ENCODE results near the gene CLEC16A.
A peak's percentile ranks its signal among the peaks of the same experiment; 100 is the strongest.

The CLEC16A gene

DNA sequence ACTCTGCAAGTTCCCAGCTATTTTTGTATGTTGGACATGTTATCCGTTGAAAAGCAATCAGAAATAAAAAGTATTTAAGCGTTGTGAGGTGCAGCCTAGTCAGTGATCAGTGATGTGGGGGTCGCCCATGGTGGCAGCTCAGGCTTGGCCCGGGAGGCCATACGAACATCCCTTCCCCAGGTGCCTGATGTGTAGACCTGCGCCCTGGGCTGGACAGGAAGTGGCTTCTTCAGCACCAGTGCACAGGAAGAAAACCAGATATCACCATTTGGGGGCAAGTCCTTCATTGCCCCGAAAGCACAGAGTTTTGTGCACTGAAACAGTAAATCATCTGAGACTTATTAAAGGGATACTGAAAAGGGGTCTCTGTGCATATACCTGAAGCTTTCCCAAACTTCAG, 212.8 kb downstream of the CLEC16A start:
- no peak for DNase-seq
- intact Hi-C loops (cut with DNase I; ENCODE audit: low total_unique reads): no loop called here

DNA sequence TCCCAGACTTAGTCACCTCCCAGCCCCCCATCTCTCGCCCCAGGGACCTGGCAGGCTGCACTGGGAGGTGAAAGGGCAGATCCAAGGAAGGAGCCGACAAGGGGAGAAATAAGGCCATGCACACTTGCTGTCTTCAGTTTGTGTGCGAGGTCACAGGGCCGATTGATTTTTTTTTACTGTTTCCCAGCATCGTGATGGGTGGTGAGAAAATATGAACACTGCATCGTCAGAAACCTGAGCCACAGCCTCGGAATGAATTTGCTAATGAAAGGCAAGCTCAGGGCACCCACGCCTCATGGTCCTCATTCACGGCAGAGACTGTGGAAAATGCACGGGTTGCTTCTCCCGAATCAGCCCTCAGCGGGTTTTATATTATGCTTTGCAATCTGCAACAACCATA, 213.7 kb downstream of the CLEC16A start:
- peaks cover 0 to 65% (median 36%) of the 10 kb centered on the region in 4 donors for H3K4me1 ChIP-seq
- no peak overlapping the region for H3K27ac ChIP-seq
- H3K9me3 ChIP-seq: no peaks in the 10 kb centered on the region
- H3K4me3 ChIP-seq: no peak overlapping the region
- no peaks in the 10 kb centered on the region for H3K27me3 ChIP-seq
- TF ChIP-seq, protein P1, sequence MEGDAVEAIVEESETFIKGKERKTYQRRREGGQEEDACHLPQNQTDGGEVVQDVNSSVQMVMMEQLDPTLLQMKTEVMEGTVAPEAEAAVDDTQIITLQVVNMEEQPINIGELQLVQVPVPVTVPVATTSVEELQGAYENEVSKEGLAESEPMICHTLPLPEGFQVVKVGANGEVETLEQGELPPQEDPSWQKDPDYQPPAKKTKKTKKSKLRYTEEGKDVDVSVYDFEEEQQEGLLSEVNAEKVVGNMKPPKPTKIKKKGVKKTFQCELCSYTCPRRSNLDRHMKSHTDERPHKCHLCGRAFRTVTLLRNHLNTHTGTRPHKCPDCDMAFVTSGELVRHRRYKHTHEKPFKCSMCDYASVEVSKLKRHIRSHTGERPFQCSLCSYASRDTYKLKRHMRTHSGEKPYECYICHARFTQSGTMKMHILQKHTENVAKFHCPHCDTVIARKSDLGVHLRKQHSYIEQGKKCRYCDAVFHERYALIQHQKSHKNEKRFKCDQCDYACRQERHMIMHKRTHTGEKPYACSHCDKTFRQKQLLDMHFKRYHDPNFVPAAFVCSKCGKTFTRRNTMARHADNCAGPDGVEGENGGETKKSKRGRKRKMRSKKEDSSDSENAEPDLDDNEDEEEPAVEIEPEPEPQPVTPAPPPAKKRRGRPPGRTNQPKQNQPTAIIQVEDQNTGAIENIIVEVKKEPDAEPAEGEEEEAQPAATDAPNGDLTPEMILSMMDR (IDR thresholded peaks at IDR 0.05): no peak
- no peaks in the 10 kb centered on the region for H3K36me3 ChIP-seq
- no peak for DNase-seq
- intact Hi-C loops (cut with DNase I; ENCODE audit: low total_unique reads): no loop called here

More for the DNA sequence above, 212.8 kb downstream of the CLEC16A start:
- no peak overlapping the region for H3K4me3 ChIP-seq
- H3K36me3 ChIP-seq: no peaks in the 10 kb centered on the region
- TF ChIP-seq, protein P1 (IDR thresholded peaks at IDR 0.05): no peak
- no peaks in the 10 kb centered on the region for H3K27me3 ChIP-seq
- no peak overlapping the region for H3K27ac ChIP-seq
- no peaks in the 10 kb centered on the region for H3K9me3 ChIP-seq
- peaks cover 0 to 57% (median 27%) of the 10 kb centered on the region in 4 donors for H3K4me1 ChIP-seq

DNA sequence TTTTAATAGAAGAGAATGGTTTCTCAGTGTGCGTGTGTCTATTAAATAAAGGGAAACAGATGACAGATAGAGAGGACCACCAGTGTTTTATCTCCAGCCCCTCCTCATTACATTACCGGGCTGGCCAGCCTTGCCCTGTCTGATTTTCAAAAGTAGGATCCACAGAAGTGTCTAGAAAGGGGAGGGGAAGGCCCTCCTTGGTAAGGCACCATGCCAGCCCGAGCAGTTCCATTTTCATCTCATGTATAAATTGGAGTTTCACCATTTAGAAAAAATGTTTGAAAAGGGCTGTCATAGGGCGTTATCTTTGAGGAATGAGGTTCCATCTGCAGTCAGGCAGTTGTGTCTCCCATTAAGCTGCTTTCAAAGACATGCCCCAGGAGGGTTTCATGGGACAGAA, 214.9 kb downstream of the CLEC16A start:
- intact Hi-C loops (cut with DNase I; ENCODE audit: low total_unique reads): no loop called here
- Histone ChIP-seq H3K4me3 (no peak overlapping the region), H3K9me3 (no peaks in the 10 kb centered on the region), H3K4me1 (peaks cover 0 to 78% (median 38%) of the 10 kb centered on the region in 4 donors), H3K27ac (peak overlapping the region in 1 of 2 donors; percentile 19), H3K36me3 (no peaks in the 10 kb centered on the region), H3K27me3 (no peaks in the 10 kb centered on the region)
- TF ChIP-seq, protein P1 (IDR thresholded peaks at IDR 0.05): no peak
- no peak for DNase-seq

DNA sequence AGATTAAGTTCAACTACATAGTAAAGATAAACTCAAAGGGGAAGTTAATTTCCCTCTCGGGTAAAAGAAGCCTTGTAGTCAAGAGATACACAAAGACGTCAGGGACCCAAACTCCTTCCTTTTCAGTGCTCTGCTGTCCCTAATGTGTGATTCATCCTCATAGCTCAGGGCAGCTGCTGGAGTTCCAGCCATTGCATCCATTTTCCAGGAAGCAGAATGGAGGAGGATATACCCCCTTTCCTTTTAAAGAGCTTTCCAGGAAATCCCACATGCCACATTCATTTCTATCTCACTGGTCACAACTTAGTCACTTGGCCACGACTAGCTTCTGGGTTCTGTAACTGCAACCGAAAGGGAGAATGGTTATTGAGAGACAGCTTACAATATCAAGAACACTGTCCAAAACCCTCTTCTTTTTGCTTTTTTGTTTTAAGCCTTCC, 216.3 kb downstream of the CLEC16A start:
- TF ChIP-seq, protein P1 (IDR thresholded peaks at IDR 0.05): no peak
- H3K9me3 ChIP-seq: no peaks in the 10 kb centered on the region
- intact Hi-C loops (cut with DNase I; ENCODE audit: low total_unique reads): no loop called here
- DNase-seq: no peak
- H3K27me3 ChIP-seq: no peaks in the 10 kb centered on the region
- H3K4me3 ChIP-seq: no peak overlapping the region
- peak overlapping the region; percentile 68 to 78 for H3K27ac ChIP-seq
- H3K36me3 ChIP-seq: no peaks in the 10 kb centered on the region
- peaks cover 0 to 82% (median 41%) of the 10 kb centered on the region in 4 donors for H3K4me1 ChIP-seq

DNA sequence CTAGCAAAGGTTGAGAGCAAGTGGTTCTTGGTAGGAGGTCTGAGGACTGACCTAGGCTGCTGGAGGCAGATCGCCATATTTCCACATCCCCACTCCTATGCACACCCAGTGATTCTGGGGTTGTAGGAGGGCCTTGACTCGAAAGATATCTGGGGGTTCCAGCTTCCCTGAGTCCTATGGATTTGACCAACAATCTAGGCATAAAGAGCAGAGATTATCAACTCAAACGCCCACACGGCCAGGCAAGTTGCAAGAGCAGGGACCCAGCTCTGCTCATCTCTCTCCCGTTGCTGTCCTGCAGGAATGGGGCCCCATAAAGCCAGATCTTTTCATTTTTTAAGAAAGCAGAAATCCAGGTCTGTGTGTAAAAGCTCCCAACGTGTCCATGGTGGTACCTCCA, 217.1 kb downstream of the CLEC16A start:
- H3K4me3 ChIP-seq: peak overlapping the region in 1 of 2 donors; percentile 18
- peaks cover under 1 to 3% (median 3%) of the 10 kb centered on the region in 3 donors for H3K36me3 ChIP-seq
- no peaks in the 10 kb centered on the region for H3K9me3 ChIP-seq
- intact Hi-C loops (cut with DNase I; ENCODE audit: low total_unique reads): no loop called here
- H3K27me3 ChIP-seq: no peaks in the 10 kb centered on the region
- H3K4me1 ChIP-seq: peaks cover 0 to 76% (median 41%) of the 10 kb centered on the region in 4 donors
- no peak for DNase-seq
- H3K27ac ChIP-seq: peak overlapping the region; percentile 68 to 78
- TF ChIP-seq, protein P1 (IDR thresholded peaks at IDR 0.05): no peak

DNA sequence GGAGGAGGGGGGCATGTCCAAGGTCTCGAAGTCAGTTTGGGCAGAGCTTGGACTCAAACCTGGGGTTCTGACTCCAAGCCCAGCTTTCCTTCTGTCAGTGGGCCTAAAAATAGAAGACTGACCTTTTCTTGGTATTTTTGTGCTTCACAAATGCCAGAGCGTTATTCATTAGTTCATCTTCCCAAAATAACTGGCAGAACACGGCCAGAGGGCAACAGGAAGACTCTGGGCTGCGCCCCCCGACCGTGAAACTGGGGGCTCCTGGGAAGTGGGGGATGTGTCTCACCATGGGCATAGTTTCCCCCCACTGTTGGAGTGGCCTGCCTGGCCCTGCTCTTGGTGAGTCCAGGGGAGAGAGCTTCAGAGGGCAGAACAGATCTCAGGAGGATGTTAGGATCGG, 217.6 kb downstream of the CLEC16A start:
- intact Hi-C loops (cut with DNase I; ENCODE audit: low total_unique reads): no loop called here
- TF ChIP-seq, protein P1 (IDR thresholded peaks at IDR 0.05): no peak

More for the DNA sequence above, 217.6 kb downstream of the CLEC16A start:
- DNase-seq: no peak
- peak overlapping the region in 1 of 2 donors; percentile 18 for H3K4me3 ChIP-seq
- no peaks in the 10 kb centered on the region for H3K9me3 ChIP-seq
- no peaks in the 10 kb centered on the region for H3K27me3 ChIP-seq
- peaks cover 0 to 71% (median 39%) of the 10 kb centered on the region in 4 donors for H3K4me1 ChIP-seq
- peak overlapping the region; percentile 68 to 78 for H3K27ac ChIP-seq
- peaks cover 6 to 8% (median 8%) of the 10 kb centered on the region in 3 donors for H3K36me3 ChIP-seq

Data from tibial artery (tissue), 4 donors.